A549 (cell line): ENCODE data around the gene PRCD.

ENCODE experiments used
- CHD4 ChIP-seq: fragments of 200-600 bp; sonication (generic); IDR thresholded peaks from 2 replicates; pipeline ENCODE4 v1.6.1; 2016; ENCODE audit warnings: antibody characterized with exemption, mild to moderate bottlenecking, borderline replicate concordance
- EP300 ChIP-seq, 2 experiments: fragments of >200 bp; sonication (Bioruptor Twin); formaldehyde crosslinking; IDR thresholded peaks; 2 replicates in 1 of 2; 3 replicates in 1 of 2; pipeline ENCODE4 v1.6.1; 2016 to 2017
- FOSB ChIP-seq: fragments of 250-450 bp; sonication (Bioruptor Pico); IDR thresholded peaks from 2 replicates; pipeline ENCODE4 v1.5.0; 2020; ENCODE audit warnings: mild to moderate bottlenecking, moderate library complexity
- HDAC2 ChIP-seq: fragments of 200-600 bp; sonication (generic); IDR thresholded peaks from 2 replicates; pipeline ENCODE4 v1.6.1; 2016
- KDM1A ChIP-seq: fragments of 200-600 bp; sonication (generic); IDR thresholded peaks from 2 replicates; pipeline ENCODE4 v1.6.1; 2016; ENCODE audit warnings: low read depth, mild to moderate bottlenecking
- NFE2L2 ChIP-seq: fragments of 150-350 bp; conservative IDR thresholded peaks from 2 replicates; pipeline ENCODE4 v1.6.1; 2014; ENCODE audit warnings: low read length
- POLR2A ChIP-seq: IDR thresholded peaks from 2 replicates; pipeline ENCODE4 v1.6.1; 2012; ENCODE audit warnings: mild to moderate bottlenecking, low read length
- RFX5 ChIP-seq: fragments of 450-650 bp; IDR thresholded peaks from 2 replicates; pipeline ENCODE4 v1.7.1; 2014; ENCODE audit warnings: antibody characterized with exemption, mild to moderate bottlenecking, moderate library complexity
- SMC3 ChIP-seq: fragments of >200 bp; sonication (Bioruptor Twin); formaldehyde crosslinking; IDR thresholded peaks from 3 replicates; pipeline ENCODE4 v1.6.1; 2018; ENCODE audit warnings: inconsistent platforms
- TF ChIP-seq, protein P1 (sequence below): fragments of >200 bp; sonication (Bioruptor Twin); formaldehyde crosslinking; IDR thresholded peaks from 3 replicates; pipeline ENCODE4 v1.5.1; 2016
- TF ChIP-seq, protein P2 (sequence below): IDR thresholded peaks from 2 replicates; pipeline ENCODE4 v1.6.1; 2012

DNA sequence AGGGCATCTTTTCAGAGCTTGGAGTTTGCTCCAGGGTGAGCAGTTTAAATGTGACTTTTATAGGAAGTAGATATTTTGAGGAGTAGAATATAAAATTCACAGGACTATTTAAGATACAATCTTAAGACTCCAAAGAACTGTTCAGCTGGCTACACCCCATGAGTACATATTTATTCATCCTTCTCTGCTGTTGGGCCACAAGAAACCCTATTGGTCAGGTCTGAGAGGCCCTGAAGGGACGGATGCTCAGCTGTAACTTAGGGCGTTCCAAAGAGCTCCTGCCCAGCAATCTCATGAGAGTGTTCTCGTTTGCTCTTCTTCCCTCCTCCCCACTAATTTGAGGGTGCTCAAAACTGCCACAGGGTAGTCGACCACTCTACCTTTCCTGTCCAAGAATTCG, 38.5 kb downstream of the PRCD start:
- no peak for TF ChIP-seq SMC3
- no peak for TF ChIP-seq POLR2A
- TF ChIP-seq, protein P1, sequence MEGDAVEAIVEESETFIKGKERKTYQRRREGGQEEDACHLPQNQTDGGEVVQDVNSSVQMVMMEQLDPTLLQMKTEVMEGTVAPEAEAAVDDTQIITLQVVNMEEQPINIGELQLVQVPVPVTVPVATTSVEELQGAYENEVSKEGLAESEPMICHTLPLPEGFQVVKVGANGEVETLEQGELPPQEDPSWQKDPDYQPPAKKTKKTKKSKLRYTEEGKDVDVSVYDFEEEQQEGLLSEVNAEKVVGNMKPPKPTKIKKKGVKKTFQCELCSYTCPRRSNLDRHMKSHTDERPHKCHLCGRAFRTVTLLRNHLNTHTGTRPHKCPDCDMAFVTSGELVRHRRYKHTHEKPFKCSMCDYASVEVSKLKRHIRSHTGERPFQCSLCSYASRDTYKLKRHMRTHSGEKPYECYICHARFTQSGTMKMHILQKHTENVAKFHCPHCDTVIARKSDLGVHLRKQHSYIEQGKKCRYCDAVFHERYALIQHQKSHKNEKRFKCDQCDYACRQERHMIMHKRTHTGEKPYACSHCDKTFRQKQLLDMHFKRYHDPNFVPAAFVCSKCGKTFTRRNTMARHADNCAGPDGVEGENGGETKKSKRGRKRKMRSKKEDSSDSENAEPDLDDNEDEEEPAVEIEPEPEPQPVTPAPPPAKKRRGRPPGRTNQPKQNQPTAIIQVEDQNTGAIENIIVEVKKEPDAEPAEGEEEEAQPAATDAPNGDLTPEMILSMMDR: no peak
- TF ChIP-seq, protein P2, sequence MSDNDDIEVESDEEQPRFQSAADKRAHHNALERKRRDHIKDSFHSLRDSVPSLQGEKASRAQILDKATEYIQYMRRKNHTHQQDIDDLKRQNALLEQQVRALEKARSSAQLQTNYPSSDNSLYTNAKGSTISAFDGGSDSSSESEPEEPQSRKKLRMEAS: no peak
- no peak for TF ChIP-seq RFX5
- TF ChIP-seq EP300 (IDR thresholded peaks at IDR 0.05): no peak
- TF ChIP-seq NFE2L2: no peak
- no peak for TF ChIP-seq HDAC2
- TF ChIP-seq FOSB (CRISPR knock-in tag): no peak
- no peak for TF ChIP-seq CHD4
- TF ChIP-seq KDM1A: no peak
